Measurements from ENCODE around the gene TAGLN.

The TAGLN gene

GRCh38 chr11:117210620-117211019 lies 11.4 kb downstream of the TAGLN start:
- H3K4me3 ChIP-seq (IDR thresholded peaks at IDR 0.05; ENCODE audit: insufficient read depth, low read depth, low read length): no peak overlapping the region
- no peak overlapping the region for H3K4me2 ChIP-seq
- no peak overlapping the region for H2AFZ ChIP-seq (ENCODE audit: low read depth)
- TF ChIP-seq CTCF (conservative IDR thresholded peaks at IDR 0.05; ENCODE audit: low read depth, low read length): no peak
- no peak overlapping the region for H3K27ac ChIP-seq
- no peaks in the 10 kb centered on the region for H3K79me2 ChIP-seq (ENCODE audit: insufficient read depth, low read depth)
- H4K20me1 ChIP-seq (ENCODE audit: insufficient read depth): no peaks in the 10 kb centered on the region
- H3K4me1 ChIP-seq (ENCODE audit: low read depth, poor library complexity, severe bottlenecking): no peaks in the 10 kb centered on the region
- H3K27me3 ChIP-seq (ENCODE audit: insufficient read depth, low read depth): no peaks in the 10 kb centered on the region
- no peaks in the 10 kb centered on the region for H3K36me3 ChIP-seq (ENCODE audit: insufficient read depth)
- no peak overlapping the region for H3K9ac ChIP-seq

- Histone ChIP-seq H3K9ac (no peak overlapping the region), H3K4me1 (ENCODE audit: low read depth, poor library complexity, severe bottlenecking) (no peaks in the 10 kb centered on the region), H3K27ac (no peak overlapping the region), H4K20me1 (ENCODE audit: insufficient read depth) (no peaks in the 10 kb centered on the region), H3K36me3 (ENCODE audit: insufficient read depth) (no peaks in the 10 kb centered on the region), H3K4me2 (no peak overlapping the region), H2AFZ (ENCODE audit: low read depth) (no peak overlapping the region), H3K79me2 (ENCODE audit: insufficient read depth, low read depth) (no peaks in the 10 kb centered on the region), H3K27me3 (ENCODE audit: insufficient read depth, low read depth) (no peaks in the 10 kb centered on the region), H3K4me3 (IDR thresholded peaks at IDR 0.05; ENCODE audit: insufficient read depth, low read depth, low read length) (no peak overlapping the region)
- TF ChIP-seq CTCF (conservative IDR thresholded peaks at IDR 0.05; ENCODE audit: low read depth, low read length): no peak
Observed at GRCh38 chr11:117212697-117213355, 13.7 kb downstream of the TAGLN start.

- Histone ChIP-seq H3K27ac (no peak overlapping the region), H3K4me2 (no peak overlapping the region), H3K79me2 (ENCODE audit: insufficient read depth, low read depth) (no peaks in the 10 kb centered on the region), H3K27me3 (ENCODE audit: insufficient read depth, low read depth) (no peaks in the 10 kb centered on the region), H3K4me3 (IDR thresholded peaks at IDR 0.05; ENCODE audit: insufficient read depth, low read depth, low read length) (no peak overlapping the region), H4K20me1 (ENCODE audit: insufficient read depth) (no peaks in the 10 kb centered on the region), H3K4me1 (ENCODE audit: low read depth, poor library complexity, severe bottlenecking) (no peaks in the 10 kb centered on the region), H3K36me3 (ENCODE audit: insufficient read depth) (no peaks in the 10 kb centered on the region), H3K9ac (no peak overlapping the region), H2AFZ (ENCODE audit: low read depth) (no peak overlapping the region)
- TF ChIP-seq CTCF (conservative IDR thresholded peaks at IDR 0.05; ENCODE audit: low read depth, low read length): no peak
Observed at GRCh38 chr11:117214404-117215110, 15.4 kb downstream of the TAGLN start.

GRCh38 chr11:117217141-117218084 lies 18.2 kb downstream of the TAGLN start:
- Histone ChIP-seq H4K20me1 (ENCODE audit: insufficient read depth) (no peaks in the 10 kb centered on the region), H3K27me3 (ENCODE audit: insufficient read depth, low read depth) (no peaks in the 10 kb centered on the region), H3K4me1 (ENCODE audit: low read depth, poor library complexity, severe bottlenecking) (no peaks in the 10 kb centered on the region), H3K4me3 (IDR thresholded peaks at IDR 0.05; ENCODE audit: insufficient read depth, low read depth, low read length) (no peak overlapping the region), H3K36me3 (ENCODE audit: insufficient read depth) (no peaks in the 10 kb centered on the region), H3K79me2 (ENCODE audit: insufficient read depth, low read depth) (no peaks in the 10 kb centered on the region), H3K4me2 (no peak overlapping the region), H3K9ac (no peak overlapping the region), H2AFZ (ENCODE audit: low read depth) (no peak overlapping the region), H3K27ac (no peak overlapping the region)
- TF ChIP-seq CTCF (conservative IDR thresholded peaks at IDR 0.05; ENCODE audit: low read depth, low read length): no peak
